Measurements from ENCODE around the gene PRSS21. TPM values are rescaled to one million over a fixed set of nuclear protein-coding genes. Genes with fewer than 3 reads are reported as not detected.

Gene PRSS21
- polyA plus RNA-seq, 1 experiment: 0.13 TPM

DNA sequence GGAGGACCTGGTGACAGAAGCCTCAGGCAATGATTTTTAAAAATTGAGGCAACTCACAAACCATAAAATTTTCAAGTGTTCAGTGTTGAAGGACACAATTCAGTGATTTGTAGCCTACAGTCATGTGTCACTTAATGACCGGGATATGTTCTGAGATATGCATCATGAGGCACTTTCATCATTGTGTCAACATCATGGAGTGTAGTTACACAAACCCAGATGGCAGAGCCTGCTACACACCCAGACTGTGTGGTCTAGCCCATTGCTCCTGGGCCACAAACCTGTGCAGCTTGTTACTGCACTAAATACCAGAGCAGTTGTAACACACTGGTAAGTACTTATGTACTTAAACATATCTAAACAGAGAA lies 17.2 kb upstream of the PRSS21 start:
- Histone ChIP-seq H3K36me3 (ENCODE audit: control insufficient read depth, insufficient read depth, low read length) (no peaks in the 10 kb centered on the region), H3K27me3 (ENCODE audit: control insufficient read depth, insufficient read depth, low read length) (peaks cover 4% of the 10 kb centered on the region; the same call in 1 of the 2 replicates), H3K4me3 (ENCODE audit: low read depth, low read length) (no peak overlapping the region)
- ChIA-PET CTCF (interaction anchor here (1.1 kb wide), 1 partner anchor 20 kb away, joined by 3 read pairs; no protein-coding TSS in a partner anchor), POLR2A (no interaction called here)
- no peak for DNase-seq (ENCODE audit: low read depth)
- TF ChIP-seq, protein P1, sequence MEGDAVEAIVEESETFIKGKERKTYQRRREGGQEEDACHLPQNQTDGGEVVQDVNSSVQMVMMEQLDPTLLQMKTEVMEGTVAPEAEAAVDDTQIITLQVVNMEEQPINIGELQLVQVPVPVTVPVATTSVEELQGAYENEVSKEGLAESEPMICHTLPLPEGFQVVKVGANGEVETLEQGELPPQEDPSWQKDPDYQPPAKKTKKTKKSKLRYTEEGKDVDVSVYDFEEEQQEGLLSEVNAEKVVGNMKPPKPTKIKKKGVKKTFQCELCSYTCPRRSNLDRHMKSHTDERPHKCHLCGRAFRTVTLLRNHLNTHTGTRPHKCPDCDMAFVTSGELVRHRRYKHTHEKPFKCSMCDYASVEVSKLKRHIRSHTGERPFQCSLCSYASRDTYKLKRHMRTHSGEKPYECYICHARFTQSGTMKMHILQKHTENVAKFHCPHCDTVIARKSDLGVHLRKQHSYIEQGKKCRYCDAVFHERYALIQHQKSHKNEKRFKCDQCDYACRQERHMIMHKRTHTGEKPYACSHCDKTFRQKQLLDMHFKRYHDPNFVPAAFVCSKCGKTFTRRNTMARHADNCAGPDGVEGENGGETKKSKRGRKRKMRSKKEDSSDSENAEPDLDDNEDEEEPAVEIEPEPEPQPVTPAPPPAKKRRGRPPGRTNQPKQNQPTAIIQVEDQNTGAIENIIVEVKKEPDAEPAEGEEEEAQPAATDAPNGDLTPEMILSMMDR (IDR thresholded peaks at IDR 0.05; ENCODE audit: insufficient read depth, low read depth, low read length): no peak

- H3K4me3 ChIP-seq (ENCODE audit: low read depth, low read length): no peak overlapping the region
- TF ChIP-seq, protein P1 (IDR thresholded peaks at IDR 0.05; ENCODE audit: insufficient read depth, low read depth, low read length): no peak
- DNase-seq (ENCODE audit: low read depth): no peak
- H3K36me3 ChIP-seq (ENCODE audit: control insufficient read depth, insufficient read depth, low read length): no peaks in the 10 kb centered on the region
- peaks cover 8% of the 10 kb centered on the region for H3K27me3 ChIP-seq (ENCODE audit: control insufficient read depth, insufficient read depth, low read length)
- CTCF ChIA-PET: no interaction called here
- POLR2A ChIA-PET: no interaction called here
Measured at GRCh38 chr16:2803545-2804195, 13.4 kb upstream of the PRSS21 start.

- DNase-seq (ENCODE audit: low read depth): no peak
- POLR2A ChIA-PET: no interaction called here
- CTCF ChIA-PET: no interaction called here
- no peaks in the 10 kb centered on the region for H3K36me3 ChIP-seq (ENCODE audit: control insufficient read depth, insufficient read depth, low read length)
- no peak overlapping the region for H3K4me3 ChIP-seq (ENCODE audit: low read depth, low read length)
- TF ChIP-seq, protein P1 (IDR thresholded peaks at IDR 0.05; ENCODE audit: insufficient read depth, low read depth, low read length): no peak
- peaks cover 6% of the 10 kb centered on the region for H3K27me3 ChIP-seq (ENCODE audit: control insufficient read depth, insufficient read depth, low read length)
Measured at GRCh38 chr16:2804728-2805127, 12.3 kb upstream of the PRSS21 start.

DNA sequence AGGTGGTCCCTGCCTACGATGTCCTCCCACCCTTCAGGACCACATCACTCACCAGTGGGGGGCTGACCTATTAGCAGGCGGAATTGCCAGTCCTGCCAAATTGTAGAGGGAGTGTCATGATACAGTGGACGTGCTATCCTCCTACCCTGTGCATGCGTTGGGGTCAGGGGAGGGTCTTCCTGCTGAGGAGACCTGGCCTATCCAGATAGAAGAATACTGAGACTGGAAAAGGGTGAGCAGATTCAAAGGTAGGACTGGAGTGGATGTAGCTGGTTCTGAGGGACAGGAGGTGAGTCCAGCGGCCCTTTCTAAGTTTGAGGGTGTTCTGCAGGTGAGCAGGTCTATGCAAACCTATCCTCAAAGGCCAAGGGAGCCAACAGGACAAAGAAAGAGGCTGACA lies 10.8 kb upstream of the PRSS21 start:
- DNase-seq (ENCODE audit: low read depth): no peak
- Histone ChIP-seq H3K36me3 (ENCODE audit: control insufficient read depth, insufficient read depth, low read length) (no peaks in the 10 kb centered on the region), H3K4me3 (ENCODE audit: low read depth, low read length) (no peak overlapping the region), H3K27me3 (ENCODE audit: control insufficient read depth, insufficient read depth, low read length) (peaks cover 9% of the 10 kb centered on the region)
- POLR2A ChIA-PET: no interaction called here
- CTCF ChIA-PET: no interaction called here
- TF ChIP-seq, protein P1 (IDR thresholded peaks at IDR 0.05; ENCODE audit: insufficient read depth, low read depth, low read length): no peak

DNA sequence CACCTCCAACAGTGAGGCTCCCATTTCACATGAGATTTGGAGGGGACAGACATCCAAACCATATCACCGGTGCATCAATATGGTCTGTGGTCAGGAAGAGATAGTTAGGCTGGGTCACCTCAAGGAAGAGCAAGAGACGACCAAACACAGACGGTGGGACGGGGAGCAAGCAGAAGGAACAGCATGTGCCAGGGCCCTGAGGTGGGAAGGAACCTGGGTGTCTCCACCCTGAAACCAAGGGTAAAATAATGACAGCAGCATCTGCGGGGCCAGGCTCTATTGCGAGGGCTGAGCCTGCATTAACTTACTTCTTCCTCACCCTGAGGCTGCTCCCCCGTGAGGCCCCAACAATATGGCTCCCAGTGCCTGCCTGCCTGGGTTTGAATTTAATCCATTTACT lies 8.9 kb upstream of the PRSS21 start:
- Histone ChIP-seq H3K36me3 (ENCODE audit: control insufficient read depth, insufficient read depth, low read length) (no peaks in the 10 kb centered on the region), H3K27me3 (ENCODE audit: control insufficient read depth, insufficient read depth, low read length) (peaks cover 18% of the 10 kb centered on the region), H3K4me3 (ENCODE audit: low read depth, low read length) (no peak overlapping the region)
- POLR2A ChIA-PET: no interaction called here
- TF ChIP-seq, protein P1 (IDR thresholded peaks at IDR 0.05; ENCODE audit: insufficient read depth, low read depth, low read length): no peak
- CTCF ChIA-PET: interaction anchor here (0.7 kb wide), 1 partner anchor 60 kb away, joined by 3 read pairs; no protein-coding TSS in a partner anchor
- DNase-seq (ENCODE audit: low read depth): no peak

Data from BJ (cell line).